K562 (cell line): ENCODE measurements around the gene STX12. TPM values are rescaled to one million over a fixed set of nuclear protein-coding genes. Genes with fewer than 3 reads are reported as not detected.

Source experiments
- ATAC-seq: fragments of 200-7000 bp; cut with Tn5 transposase; 3 replicates; pipeline ENCODE4 v1.9.1; 2020; ENCODE audit warnings: moderate library complexity
- BruUV-seq: library from RNA; stranded (reverse); fragments of 400-500 nt; replicated peaks from 2 replicates; lab custom pipeline; 2021; lab: Mats Ljungman, UMichigan
- CTCF ChIA-PET: fragments of 300-600 bp; formaldehyde crosslinking; extraction: SDS; loops from one replicate; lab custom pipeline; 2021; ENCODE audit warnings: low intra/inter-chr PET ratio; lab: Yijun Ruan, JAX
- POLR2A ChIA-PET: fragments of 300-600, 350-650 bp; sonication (Branson Sonifier 250); formaldehyde crosslinking; extraction: SDS; loops from one replicate; lab custom pipeline; 2021; ENCODE audit warnings: antibody characterized with exemption, inconsistent platforms; lab: Yijun Ruan, JAX
- DNase-seq, 4 experiments: peaks; one replicate each; pipeline versions ENCODE4 v3.0.0 to v3.0.0-alpha.2; 2011 to 2018; ENCODE audit warnings: low spot score in 3 of 4, mixed read lengths in 3 of 4; ENCODE audit errors: extremely low read depth in 1 of 4
- FAIRE-seq: peaks from 2 replicates; lab custom pipeline; 2011; peaks lifted over from hg19 to GRCh38; lab: Jason Lieb, UNC
- H2AFZ ChIP-seq: 2 replicates; pipeline ENCODE4 v1.6.0; 2011; ENCODE audit warnings: low read depth, low read length, control low read depth, inconsistent platforms
- H3K27ac ChIP-seq: fragments of 200-600 bp; 3 replicates; pipeline ENCODE4 v1.8.0; 2011; ENCODE audit warnings: low read depth, mild to moderate bottlenecking, control low read depth, inconsistent platforms, low read length, moderate library complexity, mixed read lengths; ENCODE audit errors: extremely low read depth
- H3K27me3 ChIP-seq, 2 experiments: fragments of 300-600 bp in 1 of 2; 2 replicates in 1 of 2; 3 replicates in 1 of 2; pipeline versions ENCODE4 v1.6.0 to v1.8.0; 2011; ENCODE audit warnings: inconsistent platforms in 2 of 2, low read length in 2 of 2, mild to moderate bottlenecking in 1 of 2, mixed read lengths in 1 of 2, moderate library complexity in 1 of 2; ENCODE audit not compliant: control insufficient read depth in 2 of 2, insufficient read depth in 2 of 2
- H3K36me3 ChIP-seq: fragments of 300-600 bp; 3 replicates; pipeline ENCODE4 v1.8.0; 2011; ENCODE audit warnings: mild to moderate bottlenecking, low read length, inconsistent platforms; ENCODE audit not compliant: control insufficient read depth, insufficient read depth
- H3K4me1 ChIP-seq, 2 experiments: fragments of 200-600 bp in 1 of 2; replicated peaks in 1 of 2; 2 replicates in 1 of 2; 3 replicates in 1 of 2; pipeline versions ENCODE4 v1.5.1 to v1.8.0; 2011; ENCODE audit warnings: inconsistent platforms in 2 of 2, low read length in 2 of 2, mild to moderate bottlenecking in 1 of 2, mixed read lengths in 1 of 2, moderate library complexity in 1 of 2; ENCODE audit not compliant: control insufficient read depth in 2 of 2, insufficient read depth in 2 of 2
- H3K4me2 ChIP-seq: 2 replicates; pipeline ENCODE4 v1.6.1; 2011; ENCODE audit warnings: low read length, control low read depth, inconsistent platforms, mixed read lengths; ENCODE audit not compliant: insufficient read depth
- H3K4me3 ChIP-seq: fragments of 200-600 bp; sonication (generic), shearing (Covaris generic); 2 replicates; pipeline ENCODE4 v1.5.1; 2016; ENCODE audit warnings: control low read depth, inconsistent platforms
- H3K79me2 ChIP-seq: fragments of 200-600 bp; 3 replicates; pipeline ENCODE4 v1.8.0; 2011; ENCODE audit warnings: low read length, inconsistent platforms; ENCODE audit not compliant: control insufficient read depth, insufficient read depth
- H3K9ac ChIP-seq, 2 experiments: 2 replicates each; pipeline versions ENCODE4 v1.6.0 to v1.6.1; 2011; ENCODE audit warnings: low read depth in 2 of 2, low read length in 2 of 2, control low read depth in 1 of 2, inconsistent platforms in 1 of 2, mild to moderate bottlenecking in 1 of 2, mixed read lengths in 1 of 2; ENCODE audit not compliant: insufficient read depth in 1 of 2
- H3K9me1 ChIP-seq: one replicate; pipeline ENCODE4 v1.6.0; 2011; ENCODE audit warnings: inconsistent platforms, mild to moderate bottlenecking, low read length, moderate library complexity; ENCODE audit not compliant: control insufficient read depth, insufficient read depth
- H3K9me3 ChIP-seq: replicated peaks from 2 replicates; pipeline ENCODE4 v1.5.1; 2011; ENCODE audit warnings: low read depth, low read length, inconsistent platforms; ENCODE audit not compliant: control insufficient read depth, insufficient read depth
- H4K20me1 ChIP-seq: replicated peaks from 2 replicates; pipeline ENCODE4 v1.6.1; 2011; ENCODE audit warnings: low read length, inconsistent platforms, mixed read lengths; ENCODE audit not compliant: control insufficient read depth, insufficient read depth
- CHCHD3 ChIP-seq: fragments of 250-450 bp; sonication (Bioruptor Pico); IDR thresholded peaks from 2 replicates; pipeline ENCODE4 v2.1.2; 2022; ENCODE audit warnings: mild to moderate bottlenecking
- CREB3L1 ChIP-seq: fragments of 450-650 bp; IDR thresholded peaks from 2 replicates; pipeline ENCODE4 v1.6.1; 2014; ENCODE audit warnings: low read depth, mild to moderate bottlenecking, moderate library complexity, borderline replicate concordance
- FOXJ2 ChIP-seq: fragments of 200-800 bp; sonication (Bioruptor generic); IDR thresholded peaks from 2 replicates; pipeline ENCODE4 v1.6.1; 2016; ENCODE audit warnings: missing genetic modification characterization, missing compliant biosample characterization
- HDAC1 ChIP-seq, 2 experiments: fragments of 450-650 bp; IDR thresholded peaks; 2 replicates each; pipeline ENCODE4 v1.6.1; 2016 to 2017; ENCODE audit warnings: inconsistent platforms in 1 of 2, mild to moderate bottlenecking in 1 of 2, moderate library complexity in 1 of 2
- HDGF ChIP-seq: fragments of 450-650 bp; IDR thresholded peaks from 2 replicates; pipeline ENCODE4 v1.6.1; 2016
- IRF2 ChIP-seq: sonication (generic); formaldehyde crosslinking; IDR thresholded peaks from 2 replicates; pipeline ENCODE4 v1.8.1; 2022; ENCODE audit warnings: mild to moderate bottlenecking, missing genetic modification reagents
- KLF10 ChIP-seq: fragments of 250-450 bp; sonication (Bioruptor Pico); IDR thresholded peaks from 2 replicates; pipeline ENCODE4 v1.6.1; 2021; ENCODE audit warnings: matching md5 sums
- MCM2 ChIP-seq: fragments of 450-650 bp; IDR thresholded peaks from 2 replicates; pipeline ENCODE4 v1.6.1; 2017; ENCODE audit warnings: low read depth, mild to moderate bottlenecking
- MXI1 ChIP-seq: IDR thresholded peaks from 2 replicates; pipeline ENCODE4 v1.6.1; 2011; ENCODE audit warnings: low read depth, mild to moderate bottlenecking, improper control_type of control experiment, low read length
- NCOA6 ChIP-seq: fragments of 450-650 bp; IDR thresholded peaks from 2 replicates; pipeline ENCODE4 v1.6.1; 2017; ENCODE audit warnings: mild to moderate bottlenecking
- NFYB ChIP-seq: IDR thresholded peaks from 2 replicates; pipeline ENCODE4 v1.6.1; 2011; ENCODE audit warnings: mild to moderate bottlenecking, moderate library complexity; ENCODE audit not compliant: insufficient read length; ENCODE audit errors: extremely low read depth
- NR2C2 ChIP-seq, 2 experiments: fragments of 200-800 bp in 1 of 2; sonication (Bioruptor generic) in 1 of 2; sonication (generic) in 1 of 2; formaldehyde crosslinking in 1 of 2; IDR thresholded peaks; 2 replicates each; pipeline versions ENCODE4 v1.6.1 to v1.8.0; 2016 to 2022; ENCODE audit warnings: mild to moderate bottlenecking in 1 of 2, missing compliant biosample characterization in 1 of 2, missing genetic modification characterization in 1 of 2, missing genetic modification reagents in 1 of 2
- OTX1 ChIP-seq: fragments of 450-650 bp; formaldehyde crosslinking; IDR thresholded peaks from 2 replicates; pipeline ENCODE4 v1.4.0; 2022; ENCODE audit warnings: mild to moderate bottlenecking
- POLR2H ChIP-seq: IDR thresholded peaks from 2 replicates; pipeline ENCODE4 v1.6.1; 2016; ENCODE audit warnings: missing genetic modification characterization, low read depth, mild to moderate bottlenecking, control low read depth, missing compliant biosample characterization, moderate library complexity
- STAT5B ChIP-seq: fragments of 250-450 bp; sonication (Bioruptor Pico); IDR thresholded peaks from 2 replicates; pipeline ENCODE4 v1.8.0; 2021; ENCODE audit warnings: mild to moderate bottlenecking, inconsistent platforms
- ZNF785 ChIP-seq: fragments of 250-450 bp; sonication (Bioruptor Pico); IDR thresholded peaks from 2 replicates; pipeline ENCODE4 v1.4.0; 2020; ENCODE audit warnings: mild to moderate bottlenecking
- WGBS: fragments of 100-300 bp; shearing (Covaris generic); methylation state at CpG from one replicate; pipeline ENCODE4 v1.1.6; 2016; ENCODE audit warnings: low coverage, mixed read lengths; ENCODE audit not compliant: insufficient coverage; ENCODE audit errors: missing lambda C conversion rate; 5-methylcytosine and 5-hydroxymethylcytosine counted together
- in situ Hi-C: fragments of 300-500 bp; cut with MboI; formaldehyde crosslinking; loops from 4 replicates; pipeline ENCODE4 v1.15.0; 2018; ENCODE audit warnings: inconsistent platforms, mixed read lengths
- intact Hi-C: fragments of 100-400 bp; cut with micrococcal nuclease; formaldehyde crosslinking; loops from 2 replicates; pipeline ENCODE4 v1.14.2; 2022
- polyA plus RNA-seq, 8 experiments: library from polyadenylated mRNA; depleted of rRNA in 4 of 8; stranded (reverse) in 5 of 8; unstranded in 3 of 8; fragments of >200 nt; fragmentation: Nextera tagmentation in 2 of 8; fragmentation: Illumina TruSeq in 1 of 8; extraction: Ambion mirVana in 2 of 8; extraction: Trizol in 1 of 8; gene quantifications; 2 replicates each; pipeline versions ENCODE4 v1.2.1 to v1.2.3, GENCODE V29; 2011 to 2014; ENCODE audit warnings: inconsistent platforms in 1 of 8, missing spikeins in 1 of 8
- total RNA-seq, 7 experiments: library from RNA; depleted of rRNA in 6 of 7; stranded (reverse); fragments of >200 nt in 6 of 7; fragmentation: Illumina TruSeq in 2 of 7; extraction: Trizol in 2 of 7; gene quantifications; 2 replicates each; pipeline versions ENCODE4 v1.2.1 to v1.2.3, GENCODE V29; 2011 to 2021; ENCODE audit warnings: low replicate concordance in 1 of 7
- TF ChIP-seq, protein P1 (sequence below): sonication (generic); formaldehyde crosslinking; IDR thresholded peaks from 2 replicates; pipeline ENCODE4 v1.8.1; 2023; ENCODE audit warnings: mild to moderate bottlenecking, missing genetic modification reagents

The STX12 gene
- total and polyA plus RNA-seq, 9 of the 15 experiments (the other 6 are each of a cell fraction or from before 2014, with no cell fraction given) = 16.9 to 31.3 (median 25.7) TPM

DNA sequence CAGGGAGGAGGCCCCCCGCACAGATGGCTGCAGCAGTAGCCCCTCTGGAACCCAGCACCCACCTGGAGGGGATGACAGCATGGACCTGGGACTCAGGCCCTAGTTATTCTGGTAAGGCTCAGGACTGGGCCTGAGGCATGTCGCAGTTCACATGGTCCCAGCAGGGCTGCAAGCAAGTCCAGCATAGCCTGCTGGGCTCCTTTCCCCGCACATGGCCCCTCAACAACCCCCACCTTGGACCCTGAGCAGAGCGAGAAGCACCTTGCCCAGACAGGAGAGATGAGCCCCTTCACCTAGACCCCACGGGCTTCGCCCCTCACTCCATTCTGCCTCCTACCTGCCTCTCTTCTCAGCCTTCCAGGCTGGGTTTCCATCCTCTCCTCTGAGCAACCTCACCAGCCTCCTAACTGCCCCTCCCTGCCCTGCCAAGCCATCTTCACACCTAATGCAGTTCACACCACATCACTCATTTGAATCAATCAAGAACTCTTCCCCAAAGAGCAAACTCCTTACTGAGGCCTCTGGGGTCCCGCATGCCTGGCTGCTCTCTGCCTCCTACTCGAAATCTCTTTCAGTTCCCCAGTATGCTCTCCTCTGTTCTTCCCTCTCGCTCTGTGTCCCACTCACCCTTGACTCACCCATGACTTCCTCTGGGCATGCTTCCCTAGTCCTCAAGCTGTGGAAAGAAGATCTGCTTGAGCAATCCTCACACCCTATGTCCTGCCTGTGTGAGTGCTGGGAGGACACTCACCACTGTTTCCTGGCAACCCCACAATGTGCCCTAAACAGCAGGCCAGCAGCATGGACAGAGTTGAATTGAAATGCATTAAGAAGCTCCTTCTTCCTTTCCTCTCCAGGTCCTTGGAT lies 89.9 kb downstream of the STX12 start:
- Histone ChIP-seq H3K4me2 (no peak overlapping the region), H2AFZ (peak overlapping the region; percentile 35), H4K20me1 (no peaks in the 10 kb centered on the region), H3K79me2 (no peaks in the 10 kb centered on the region), H3K4me1 (peaks cover 29 to 58% of the 10 kb centered on the region in 2 experiments; a peak in 4 of 5 replicates), H3K27ac (no peak overlapping the region; the same call in 2 of the 3 replicates), H3K27me3 (no peaks in the 10 kb centered on the region), H3K9ac (peak overlapping the region in 1 of 2 experiments; percentile 18; a peak in 2 of 4 replicates), H3K9me1 (no peaks in the 10 kb centered on the region), H3K9me3 (no peaks in the 10 kb centered on the region), H3K36me3 (no peaks in the 10 kb centered on the region), H3K4me3 (no peak overlapping the region)
- intact Hi-C loops (no loop called here), in situ Hi-C loops (loop anchor here (5.0 to 10.0 kb wide), 2 partner anchors 104 to 332 kb away; no protein-coding TSS in a partner anchor)
- DNase-seq (peak in 1 of 4 experiments; percentile 50), ATAC-seq (peak; percentile 7), FAIRE-seq (no peak)
- BruUV-seq = no TSS peak
- WGBS = 82% methylated on average over 9 of the region's 9 CpGs
- POLR2A ChIA-PET = interaction anchor here (0.6 to 1.1 kb wide), 4 partner anchors 31 to 356 kb away, joined by 3 to 4 read pairs (median 3); no protein-coding TSS in a partner anchor
- CTCF ChIA-PET = interaction anchor here (0.5 kb wide), 1 partner anchor 805 kb away, joined by 3 read pairs; no protein-coding TSS in a partner anchor
- TF ChIP-seq POLR2H (tag) (no peak), HDAC1 (IDR thresholded peaks at IDR 0.05) (no peak), NR2C2 (CRISPR knock-in tag; IDR thresholded peaks at IDR 0.05) (no peak), NR2C2 (tag; IDR thresholded peaks at IDR 0.05) (peak; percentile 53; the same call in 1 of the 2 replicates), ZNF785 (CRISPR knock-in tag) (no peak), HDGF (peak; percentile 40; the same call in 1 of the 2 replicates), NCOA6 (no peak), MCM2 (no peak), KLF10 (CRISPR knock-in tag) (no peak), NFYB (no peak), IRF2 (no peak), FOXJ2 (tag) (0 out of 2 replicates have a peak, but pooled peaks have one; percentile 41), MXI1 (no peak), STAT5B (CRISPR knock-in tag) (no peak), CHCHD3 (CRISPR knock-in tag) (no peak), OTX1 (no peak), CREB3L1 (no peak)
- TF ChIP-seq, protein P1, sequence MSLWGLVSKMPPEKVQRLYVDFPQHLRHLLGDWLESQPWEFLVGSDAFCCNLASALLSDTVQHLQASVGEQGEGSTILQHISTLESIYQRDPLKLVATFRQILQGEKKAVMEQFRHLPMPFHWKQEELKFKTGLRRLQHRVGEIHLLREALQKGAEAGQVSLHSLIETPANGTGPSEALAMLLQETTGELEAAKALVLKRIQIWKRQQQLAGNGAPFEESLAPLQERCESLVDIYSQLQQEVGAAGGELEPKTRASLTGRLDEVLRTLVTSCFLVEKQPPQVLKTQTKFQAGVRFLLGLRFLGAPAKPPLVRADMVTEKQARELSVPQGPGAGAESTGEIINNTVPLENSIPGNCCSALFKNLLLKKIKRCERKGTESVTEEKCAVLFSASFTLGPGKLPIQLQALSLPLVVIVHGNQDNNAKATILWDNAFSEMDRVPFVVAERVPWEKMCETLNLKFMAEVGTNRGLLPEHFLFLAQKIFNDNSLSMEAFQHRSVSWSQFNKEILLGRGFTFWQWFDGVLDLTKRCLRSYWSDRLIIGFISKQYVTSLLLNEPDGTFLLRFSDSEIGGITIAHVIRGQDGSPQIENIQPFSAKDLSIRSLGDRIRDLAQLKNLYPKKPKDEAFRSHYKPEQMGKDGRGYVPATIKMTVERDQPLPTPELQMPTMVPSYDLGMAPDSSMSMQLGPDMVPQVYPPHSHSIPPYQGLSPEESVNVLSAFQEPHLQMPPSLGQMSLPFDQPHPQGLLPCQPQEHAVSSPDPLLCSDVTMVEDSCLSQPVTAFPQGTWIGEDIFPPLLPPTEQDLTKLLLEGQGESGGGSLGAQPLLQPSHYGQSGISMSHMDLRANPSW (CRISPR knock-in tag) = no peak
